Nephron (organoid): Measurements from ENCODE around the gene MFSD6.
"Not testable (repeated sequence)": the region's sequence is repeated elsewhere in the genome, so short reads cannot be mapped to it uniquely, and the experiment has no call there.

Experiments
- H3K27ac Mint-ChIP-seq, 3 experiments: 2 replicates each; pipeline ENCODE4 v1.8.0; 2020; ENCODE audit warnings: mixed read lengths in 3 of 3, mild to moderate bottlenecking in 2 of 3, moderate library complexity in 1 of 3
- H3K27me3 Mint-ChIP-seq: 2 replicates; pipeline ENCODE4 v1.8.0; 2021; ENCODE audit warnings: low read depth, mild to moderate bottlenecking, moderate library complexity, mixed read lengths
- H3K36me3 Mint-ChIP-seq: 2 replicates; pipeline ENCODE4 v1.8.0; 2020; ENCODE audit warnings: low read depth, mixed read lengths
- H3K4me1 Mint-ChIP-seq: 2 replicates; pipeline ENCODE4 v1.8.0; 2020; ENCODE audit warnings: mixed read lengths
- H3K4me3 Mint-ChIP-seq, 3 experiments: 2 replicates each; pipeline ENCODE4 v1.8.0; 2020; ENCODE audit warnings: mild to moderate bottlenecking in 3 of 3, mixed read lengths in 3 of 3, moderate library complexity in 2 of 3
- H3K9me3 Mint-ChIP-seq: 2 replicates; pipeline ENCODE4 v1.8.0; 2020; ENCODE audit warnings: mixed read lengths
- TF ChIP-seq, protein P1 (sequence below), 3 experiments: fragments of 200-600 bp; sonication (generic); IDR thresholded peaks; one replicate each; pipeline ENCODE4 v1.5.0; 2021; ENCODE audit warnings: antibody characterized with exemption in 3 of 3; ENCODE audit not compliant: unreplicated experiment in 3 of 3

The MFSD6 gene

DNA sequence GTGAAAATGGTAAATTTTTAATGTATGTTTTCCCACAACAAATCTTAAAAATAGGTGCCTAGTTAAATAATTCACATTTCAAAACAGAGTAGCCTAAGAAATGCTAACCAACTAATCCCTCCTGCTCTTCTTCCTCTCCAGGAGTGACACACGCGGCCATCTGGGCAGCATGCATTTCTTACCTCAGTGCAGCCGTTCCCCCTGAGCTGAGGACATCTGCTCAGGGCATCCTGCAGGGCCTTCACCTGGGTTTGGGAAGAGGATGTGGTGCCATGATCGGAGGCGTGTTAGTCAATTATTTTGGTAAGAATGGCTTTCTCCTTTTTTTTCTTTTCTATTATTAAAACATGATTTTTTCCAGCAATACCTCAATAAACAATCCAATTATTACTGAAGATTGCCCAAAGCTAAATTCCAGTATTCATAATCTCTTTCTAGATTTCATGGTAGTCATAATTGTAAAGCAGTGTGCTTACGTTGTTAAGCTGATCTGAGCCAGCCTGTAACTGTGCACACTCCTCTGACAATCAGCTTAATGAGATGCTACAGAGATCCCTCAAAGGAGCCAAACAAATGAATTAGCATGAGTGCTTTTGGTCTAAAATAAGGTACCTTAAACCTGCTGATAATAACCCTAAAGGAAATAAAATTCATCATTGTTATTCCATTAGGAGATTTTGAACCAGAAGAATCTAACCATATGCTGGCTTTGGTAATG lies 80.5 kb downstream of the MFSD6 start:
- H3K4me3 Mint-ChIP-seq: no peak overlapping the region
- peaks cover 39% of the 10 kb centered on the region for H3K36me3 Mint-ChIP-seq
- TF ChIP-seq, protein P1, sequence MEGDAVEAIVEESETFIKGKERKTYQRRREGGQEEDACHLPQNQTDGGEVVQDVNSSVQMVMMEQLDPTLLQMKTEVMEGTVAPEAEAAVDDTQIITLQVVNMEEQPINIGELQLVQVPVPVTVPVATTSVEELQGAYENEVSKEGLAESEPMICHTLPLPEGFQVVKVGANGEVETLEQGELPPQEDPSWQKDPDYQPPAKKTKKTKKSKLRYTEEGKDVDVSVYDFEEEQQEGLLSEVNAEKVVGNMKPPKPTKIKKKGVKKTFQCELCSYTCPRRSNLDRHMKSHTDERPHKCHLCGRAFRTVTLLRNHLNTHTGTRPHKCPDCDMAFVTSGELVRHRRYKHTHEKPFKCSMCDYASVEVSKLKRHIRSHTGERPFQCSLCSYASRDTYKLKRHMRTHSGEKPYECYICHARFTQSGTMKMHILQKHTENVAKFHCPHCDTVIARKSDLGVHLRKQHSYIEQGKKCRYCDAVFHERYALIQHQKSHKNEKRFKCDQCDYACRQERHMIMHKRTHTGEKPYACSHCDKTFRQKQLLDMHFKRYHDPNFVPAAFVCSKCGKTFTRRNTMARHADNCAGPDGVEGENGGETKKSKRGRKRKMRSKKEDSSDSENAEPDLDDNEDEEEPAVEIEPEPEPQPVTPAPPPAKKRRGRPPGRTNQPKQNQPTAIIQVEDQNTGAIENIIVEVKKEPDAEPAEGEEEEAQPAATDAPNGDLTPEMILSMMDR (IDR thresholded peaks at IDR 0.05; ENCODE audit: unreplicated experiment in 3 of 3): no peak
- H3K27me3 Mint-ChIP-seq: no peaks in the 10 kb centered on the region
- peaks cover 19% of the 10 kb centered on the region for H3K9me3 Mint-ChIP-seq
- H3K4me1 Mint-ChIP-seq: no peaks in the 10 kb centered on the region
- no peak overlapping the region for H3K27ac Mint-ChIP-seq

DNA sequence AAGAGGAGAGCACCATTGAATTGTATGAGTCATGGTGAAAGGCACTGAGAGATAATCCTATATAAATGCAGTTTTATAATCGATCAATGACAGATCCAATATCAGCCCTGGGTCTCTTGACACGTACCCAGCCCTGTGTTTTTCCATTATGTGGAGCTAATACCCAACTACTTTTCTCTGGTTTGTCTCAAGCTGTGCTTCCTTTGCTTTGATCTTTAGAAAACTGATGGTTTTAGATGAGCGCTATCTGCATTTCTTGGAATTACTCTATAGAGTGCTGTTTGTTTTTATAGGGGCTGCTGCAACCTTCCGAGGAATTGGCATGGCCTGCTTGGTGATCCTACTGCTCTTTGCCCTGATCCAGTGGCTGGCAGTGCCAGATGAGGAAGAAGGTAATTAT lies 81.3 kb downstream of the MFSD6 start:
- peaks cover 47% of the 10 kb centered on the region for H3K36me3 Mint-ChIP-seq
- H3K9me3 Mint-ChIP-seq: peaks cover 22% of the 10 kb centered on the region
- H3K4me1 Mint-ChIP-seq: no peaks in the 10 kb centered on the region
- TF ChIP-seq, protein P1 (IDR thresholded peaks at IDR 0.05; ENCODE audit: unreplicated experiment in 3 of 3): no peak
- no peaks in the 10 kb centered on the region for H3K27me3 Mint-ChIP-seq
- H3K4me3 Mint-ChIP-seq: no peak overlapping the region
- H3K27ac Mint-ChIP-seq: no peak overlapping the region

DNA sequence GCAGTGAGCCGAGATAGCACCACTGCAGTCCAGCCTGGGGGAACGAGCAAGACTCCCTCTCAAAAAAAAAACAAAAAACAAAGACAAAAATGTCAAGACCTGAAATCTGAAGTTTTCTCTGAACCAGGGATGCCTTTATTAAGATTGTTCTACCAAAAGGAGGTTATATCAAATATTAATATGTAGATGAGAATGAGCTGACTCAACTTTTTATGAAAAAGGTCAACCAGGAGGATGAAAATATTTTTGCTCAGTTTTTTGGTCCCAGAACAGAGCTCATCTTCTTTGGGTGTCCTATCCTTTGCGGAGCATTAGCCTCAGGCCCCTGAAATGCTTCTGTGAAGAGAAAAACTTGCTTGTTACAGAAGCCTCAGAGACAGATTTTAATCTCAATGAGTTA lies 82.3 kb downstream of the MFSD6 start:
- Mint-ChIP-seq H3K4me3 (no peak overlapping the region), H3K36me3 (peaks cover 57% of the 10 kb centered on the region), H3K27me3 (no peaks in the 10 kb centered on the region)

DNA sequence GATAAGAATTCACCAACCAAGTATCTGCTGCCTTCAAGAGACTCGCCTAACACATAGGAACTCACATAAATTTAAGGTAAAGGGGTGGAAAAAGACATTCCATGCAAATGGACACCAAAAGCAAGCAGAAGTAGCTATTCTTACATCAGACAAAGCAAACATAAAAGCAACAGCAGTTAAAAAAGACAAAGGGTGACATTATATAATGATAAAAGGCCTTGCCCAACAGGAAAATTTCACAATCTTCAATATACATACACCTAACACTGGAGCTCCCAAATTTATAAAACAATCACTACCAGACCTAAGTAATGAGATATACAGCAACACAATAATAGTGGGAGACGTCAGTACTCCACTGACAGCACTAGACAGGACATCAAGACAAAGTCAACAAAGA lies 84.9 kb downstream of the MFSD6 start:
- TF ChIP-seq, protein P1 (IDR thresholded peaks at IDR 0.05; ENCODE audit: unreplicated experiment in 3 of 3): no peak
- H3K36me3 Mint-ChIP-seq: peaks cover 64% of the 10 kb centered on the region
- no peak overlapping the region for H3K27ac Mint-ChIP-seq
- H3K27me3 Mint-ChIP-seq: no peaks in the 10 kb centered on the region
- no peak overlapping the region for H3K4me3 Mint-ChIP-seq
- no peaks in the 10 kb centered on the region for H3K4me1 Mint-ChIP-seq
- peaks cover 32% of the 10 kb centered on the region for H3K9me3 Mint-ChIP-seq

More for the DNA sequence above, 82.3 kb downstream of the MFSD6 start:
- TF ChIP-seq, protein P1 (IDR thresholded peaks at IDR 0.05; ENCODE audit: unreplicated experiment in 3 of 3): no peak
- H3K27ac Mint-ChIP-seq: no peak overlapping the region
- H3K9me3 Mint-ChIP-seq: peaks cover 32% of the 10 kb centered on the region
- no peaks in the 10 kb centered on the region for H3K4me1 Mint-ChIP-seq

DNA sequence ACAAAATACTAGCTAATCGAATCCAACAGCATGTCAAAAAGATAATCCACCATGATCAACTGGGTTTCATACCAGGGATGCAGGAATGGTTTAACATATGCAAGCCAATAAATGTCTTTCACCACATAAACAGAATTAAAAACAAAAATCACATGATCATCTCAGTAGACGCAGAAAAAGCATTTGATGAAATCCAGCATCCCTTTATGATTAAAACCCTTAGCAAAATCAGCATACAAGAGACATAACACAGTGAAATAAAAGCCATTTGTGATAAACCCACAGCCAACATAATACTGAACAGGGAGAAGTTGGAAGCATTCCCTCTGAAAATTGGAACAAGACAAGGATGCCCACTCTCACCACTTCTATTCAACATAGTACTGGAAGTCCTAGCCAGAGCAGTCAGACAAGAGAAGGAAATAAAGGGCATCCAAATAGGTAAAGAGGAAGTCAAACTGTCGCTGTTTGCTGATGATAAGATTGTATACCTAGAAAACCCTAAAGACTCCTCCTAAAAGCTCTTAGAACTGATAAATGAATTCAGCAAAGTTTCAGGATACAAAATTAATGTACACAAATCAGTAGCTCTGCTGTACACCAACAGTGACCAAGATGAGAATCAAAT lies 86.6 kb downstream of the MFSD6 start:
- not testable (repeated sequence) for H3K4me3 Mint-ChIP-seq, H3K27ac Mint-ChIP-seq, H3K4me1 Mint-ChIP-seq, H3K27me3 Mint-ChIP-seq
- Mint-ChIP-seq H3K9me3 (peaks cover 32% of the 10 kb centered on the region), H3K36me3 (peaks cover 56% of the 10 kb centered on the region)

DNA sequence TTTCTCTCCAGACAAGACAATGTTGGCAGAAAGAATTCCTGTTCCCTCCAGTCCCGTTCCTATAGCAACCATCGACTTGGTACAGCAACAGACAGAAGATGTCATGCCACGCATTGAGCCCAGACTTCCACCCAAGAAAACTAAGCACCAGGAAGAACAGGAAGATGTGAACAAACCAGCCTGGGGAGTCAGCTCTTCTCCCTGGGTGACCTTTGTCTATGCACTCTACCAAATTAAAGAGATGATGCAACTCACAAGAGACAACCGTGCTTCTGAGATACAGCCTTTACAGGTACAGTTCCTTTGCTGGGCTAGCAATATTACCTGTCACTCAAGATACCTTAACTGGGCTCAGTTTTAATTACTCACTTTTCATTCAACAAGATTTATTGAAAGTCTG lies 89.3 kb downstream of the MFSD6 start:
- TF ChIP-seq, protein P1 (IDR thresholded peaks at IDR 0.05; ENCODE audit: unreplicated experiment in 3 of 3): no peak
- Mint-ChIP-seq H3K27me3 (no peaks in the 10 kb centered on the region), H3K4me3 (no peak overlapping the region), H3K9me3 (peaks cover 24% of the 10 kb centered on the region), H3K36me3 (peaks cover 36% of the 10 kb centered on the region), H3K27ac (no peak overlapping the region), H3K4me1 (no peaks in the 10 kb centered on the region)
